GM12874 (cell line): ENCODE measurements around the gene AJUBA.

Experiments used
- CTCF ChIP-seq: IDR thresholded peaks from 2 replicates; pipeline ENCODE4 v1.5.1; 2011; ENCODE audit warnings: low read depth, mild to moderate bottlenecking, control low read depth, low read length, moderate library complexity; ENCODE audit not compliant: insufficient read depth

The AJUBA gene

GRCh38 chr14:22976620-22977433 is 5.5 kb downstream of the AJUBA start:
- no peak for TF ChIP-seq CTCF

- TF ChIP-seq CTCF = no peak
Measured at GRCh38 chr14:22974530-22975313, 7.6 kb downstream of the AJUBA start.

- TF ChIP-seq CTCF = peak; percentile 59
Measured at GRCh38 chr14:22973217-22974032, 8.9 kb downstream of the AJUBA start.

- TF ChIP-seq CTCF = no peak
Measured at GRCh38 chr14:22972313-22972930, 9.9 kb downstream of the AJUBA start.

- TF ChIP-seq CTCF = no peak
Measured at GRCh38 chr14:22971152-22971551, 11.2 kb downstream of the AJUBA start.

GRCh38 chr14:22966783-22967269 is 15.5 kb downstream of the AJUBA start:
- TF ChIP-seq CTCF = no peak
